Effector CD8-positive, alpha-beta T cell (primary cell): ENCODE measurements around the gene FANCE.
A peak's percentile ranks its signal among the peaks of the same experiment; 100 is the strongest.

Source experiments
- DNase-seq: peaks from one replicate; lab custom pipeline; 2025; lab: John Stamatoyannopoulos, UW
- total RNA-seq, 4 experiments: gene quantifications; one replicate each; lab custom pipeline; 2026; lab: John Stamatoyannopoulos, UW

Gene FANCE
- 18.0 to 26.2 (median 22.3) reads per million in 4 experiments for total RNA-seq

GRCh38 chr6:35452183-35453090 is at the start of gene FANCE:
TSS of gene FANCE (plus strand) at chr6:35452338. CDS start at chr6:35452546, 208 bp downstream.
- peak; percentile 86 for DNase-seq

GRCh38 chr6:35402856-35403191 is 49.3 kb upstream of the FANCE start:
- no peak for DNase-seq

GRCh38 chr6:35403544-35404442 is 48.3 kb upstream of the FANCE start:
- DNase-seq: no peak

- no peak for DNase-seq
Measured at GRCh38 chr6:35406711-35407485, 45.2 kb upstream of the FANCE start.

- DNase-seq: no peak
Measured at GRCh38 chr6:35409245-35409644, 42.9 kb upstream of the FANCE start.

GRCh38 chr6:35410131-35410530 is 42.0 kb upstream of the FANCE start:
- DNase-seq: no peak

- DNase-seq: no peak
Measured at GRCh38 chr6:35411066-35411465, 41.1 kb upstream of the FANCE start.

GRCh38 chr6:35412102-35412501 is 40.0 kb upstream of the FANCE start:
- DNase-seq: no peak

- DNase-seq: no peak
Measured at GRCh38 chr6:35413911-35414310, 38.2 kb upstream of the FANCE start.

GRCh38 chr6:35415065-35415891 is 36.9 kb upstream of the FANCE start:
- DNase-seq: no peak

- no peak for DNase-seq
Measured at GRCh38 chr6:35417979-35418661, 34.0 kb upstream of the FANCE start.

GRCh38 chr6:35419417-35419816 is 32.7 kb upstream of the FANCE start:
- no peak for DNase-seq

GRCh38 chr6:35419961-35420360 is 32.2 kb upstream of the FANCE start:
- no peak for DNase-seq

GRCh38 chr6:35425284-35425683 is 26.9 kb upstream of the FANCE start:
- no peak for DNase-seq

- DNase-seq: no peak
Measured at GRCh38 chr6:35426074-35426473, 26.1 kb upstream of the FANCE start.

- no peak for DNase-seq
Measured at GRCh38 chr6:35427435-35427834, 24.7 kb upstream of the FANCE start.

- no peak for DNase-seq
Measured at GRCh38 chr6:35427851-35428321, 24.3 kb upstream of the FANCE start.

- DNase-seq: no peak
Measured at GRCh38 chr6:35428421-35429149, 23.6 kb upstream of the FANCE start.

- DNase-seq: no peak
Measured at GRCh38 chr6:35429463-35429862, 22.7 kb upstream of the FANCE start.

GRCh38 chr6:35432291-35432690 is 19.8 kb upstream of the FANCE start:
- no peak for DNase-seq
